Peyer's patch (tissue), 4 donors: ENCODE results near the gene ANKRD33.

Experiments
- CTCF ChIP-seq, 6 experiments: fragments of 450-650 bp in 4 of 6; fragments of 200-600 bp in 2 of 6; sonication (generic) in 1 of 6; IDR thresholded peaks; one replicate each; pipeline ENCODE4 v1.5.1; 2017 to 2019; ENCODE audit warnings: antibody characterized with exemption in 6 of 6, mild to moderate bottlenecking in 3 of 6, moderate library complexity in 1 of 6
- POLR2A ChIP-seq, 2 donors: fragments of 450-650 bp; IDR thresholded peaks; one replicate each; pipeline ENCODE4 v1.5.1; 2017; ENCODE audit warnings: antibody characterized with exemption in 2 of 2, mild to moderate bottlenecking in 2 of 2, moderate library complexity in 2 of 2

GRCh38 chr12:51905471-51906429 is 17.8 kb downstream of the ANKRD33 start:
- TF ChIP-seq CTCF (IDR thresholded peaks at IDR 0.05), result no peak
- TF ChIP-seq POLR2A (IDR thresholded peaks at IDR 0.05), result peak in 1 of 2 donors; percentile 12
